GM23338 (cell line): ENCODE results near the gene DSG1. TPM values are rescaled to one million over a fixed set of nuclear protein-coding genes. Genes with fewer than 3 reads are reported as not detected.

Experiments
- ATAC-seq: fragments of 200-7000 bp; cut with Tn5 transposase; 3 replicates; pipeline ENCODE4 v1.9.1; 2020
- DNase-seq: peaks from one replicate; pipeline ENCODE4 v3.0.0-alpha.2; 2015; ENCODE audit warnings: low spot score
- H2AFZ ChIP-seq: fragments of 200-600 bp; sonication (generic); 2 replicates; pipeline ENCODE4 v1.8.0; 2016; ENCODE audit warnings: antibody characterized with exemption, mild to moderate bottlenecking, moderate library complexity
- H3F3A ChIP-seq: fragments of 200-600 bp; sonication (generic); replicated peaks from 2 replicates; pipeline ENCODE4 v1.8.0; 2017; ENCODE audit warnings: antibody characterized with exemption, mixed run types, low read depth
- H3K27ac ChIP-seq: fragments of 200-600 bp; sonication (generic); 2 replicates; pipeline ENCODE4 v1.6.1; 2016; ENCODE audit warnings: low read depth
- H3K27me3 ChIP-seq: fragments of 200-600 bp; sonication (generic); 2 replicates; pipeline ENCODE4 v1.8.0; 2016; ENCODE audit warnings: mild to moderate bottlenecking, mixed run types, moderate library complexity; ENCODE audit not compliant: insufficient read depth
- H3K36me3 ChIP-seq: fragments of 200-600 bp; sonication (generic); 2 replicates; pipeline ENCODE4 v1.8.0; 2016; ENCODE audit warnings: mild to moderate bottlenecking; ENCODE audit not compliant: insufficient read depth
- H3K4me1 ChIP-seq: fragments of 200-600 bp; sonication (generic); 2 replicates; pipeline ENCODE4 v1.8.0; 2016; ENCODE audit warnings: mild to moderate bottlenecking, moderate library complexity; ENCODE audit not compliant: insufficient read depth
- H3K4me2 ChIP-seq: fragments of 200-600 bp; sonication (generic); 2 replicates; pipeline ENCODE4 v1.7.1; 2017; ENCODE audit warnings: mixed run types
- H3K4me3 ChIP-seq: fragments of 200-600 bp; sonication (generic); 2 replicates; pipeline ENCODE4 v1.6.1; 2016; ENCODE audit warnings: mixed run types
- H3K79me2 ChIP-seq: fragments of 200-600 bp; sonication (generic); replicated peaks from 2 replicates; pipeline ENCODE4 v1.8.0; 2017; ENCODE audit warnings: mild to moderate bottlenecking; ENCODE audit not compliant: insufficient read depth
- H3K9me2 ChIP-seq: fragments of 200-600 bp; sonication (generic); 2 replicates; pipeline ENCODE4 v1.8.0; 2017; ENCODE audit not compliant: insufficient read depth
- H4K20me1 ChIP-seq: fragments of 200-600 bp; sonication (generic); replicated peaks from 2 replicates; pipeline ENCODE4 v1.8.0; 2017; ENCODE audit warnings: mild to moderate bottlenecking; ENCODE audit not compliant: insufficient read depth
- H3K27ac Mint-ChIP-seq: 2 replicates; pipeline ENCODE4 v1.8.0; 2020; ENCODE audit warnings: inconsistent platforms, mild to moderate bottlenecking, moderate library complexity, mixed read lengths
- H3K27me3 Mint-ChIP-seq: 3 replicates; pipeline ENCODE4 v1.8.0; 2022; ENCODE audit warnings: low read depth, mild to moderate bottlenecking, moderate library complexity, mixed read lengths, inconsistent platforms; ENCODE audit not compliant: insufficient read depth, poor library complexity
- H3K36me3 Mint-ChIP-seq: 3 replicates; pipeline ENCODE4 v1.8.0; 2021; ENCODE audit warnings: low read depth, mild to moderate bottlenecking, inconsistent platforms, moderate library complexity, mixed read lengths
- H3K4me1 Mint-ChIP-seq: 3 replicates; pipeline ENCODE4 v1.8.0; 2020; ENCODE audit warnings: mild to moderate bottlenecking, inconsistent platforms, mixed read lengths
- H3K4me3 Mint-ChIP-seq: 3 replicates; pipeline ENCODE4 v1.8.0; 2021; ENCODE audit warnings: moderate library complexity, mild to moderate bottlenecking, inconsistent platforms, mixed read lengths
- H3K9me3 Mint-ChIP-seq: 3 replicates; pipeline ENCODE4 v1.8.0; 2020; ENCODE audit warnings: moderate library complexity, mild to moderate bottlenecking, inconsistent platforms, mixed read lengths
- CREB1 ChIP-seq: fragments of 250-450 bp; sonication (Bioruptor Pico); IDR thresholded peaks from 2 replicates; pipeline ENCODE4 v1.5.0; 2020; ENCODE audit warnings: low read depth, mild to moderate bottlenecking, moderate library complexity
- EZH2 ChIP-seq: fragments of 200-600 bp; sonication (generic); IDR thresholded peaks from one replicate; pipeline ENCODE4 v1.8.0; 2017; ENCODE audit warnings: antibody characterized with exemption, mild to moderate bottlenecking, low read depth; ENCODE audit not compliant: unreplicated experiment
- EZH2phosphoT487 ChIP-seq: fragments of 200-600 bp; sonication (generic); IDR thresholded peaks from one replicate; pipeline ENCODE4 v1.8.1; 2018; ENCODE audit warnings: antibody characterized with exemption; ENCODE audit not compliant: unreplicated experiment
- JUNB ChIP-seq: IDR thresholded peaks from one replicate; pipeline ENCODE4 v1.6.1; 2016; ENCODE audit warnings: antibody characterized with exemption; ENCODE audit not compliant: unreplicated experiment
- NANOG ChIP-seq: IDR thresholded peaks from 2 replicates; pipeline ENCODE4 v1.6.1; 2016; ENCODE audit warnings: antibody characterized with exemption, borderline replicate concordance
- POLR2AphosphoS5 ChIP-seq: IDR thresholded peaks from 2 replicates; pipeline ENCODE4 v1.6.1; 2016; ENCODE audit warnings: antibody characterized with exemption, low read depth
- STAT1 ChIP-seq: IDR thresholded peaks from one replicate; pipeline ENCODE4 v1.6.1; 2016; ENCODE audit warnings: antibody characterized with exemption; ENCODE audit not compliant: unreplicated experiment
- ZNF114 ChIP-seq: fragments of 250-450 bp; sonication (Bioruptor Pico); IDR thresholded peaks from 2 replicates; pipeline ENCODE4 v1.5.0; 2020; ENCODE audit warnings: mild to moderate bottlenecking, moderate library complexity
- ZNF331 ChIP-seq: fragments of 250-450 bp; sonication (Bioruptor Pico); IDR thresholded peaks from 2 replicates; pipeline ENCODE4 v1.5.0; 2020; ENCODE audit warnings: low read depth, mild to moderate bottlenecking, moderate library complexity
- polyA plus RNA-seq: library from polyadenylated mRNA; unstranded; fragments of >200 nt; fragmentation: Nextera tagmentation; extraction: Ambion mirVana; gene quantifications from 2 replicates; pipeline ENCODE4 v1.2.1, GENCODE V29; 2016
- total RNA-seq: library from RNA; depleted of rRNA; stranded (reverse); fragments of >200 nt; shearing (Covaris generic); gene quantifications from 2 replicates; pipeline ENCODE4 v1.2.3, GENCODE V29; 2014
- TF ChIP-seq, protein P1 (sequence below), 2 experiments: fragments of 200-600 bp in 1 of 2; sonication (generic) in 1 of 2; conservative IDR thresholded peaks; 2 replicates each; pipeline versions ENCODE4 v1.5.1 to v1.6.1; 2016 to 2017; ENCODE audit warnings: antibody characterized with exemption in 2 of 2, low read depth in 2 of 2, mild to moderate bottlenecking in 2 of 2, moderate library complexity in 1 of 2
- TF ChIP-seq, protein P2 (sequence below): IDR thresholded peaks from one replicate; pipeline ENCODE4 v1.6.1; 2018; ENCODE audit warnings: antibody characterized with exemption; ENCODE audit not compliant: unreplicated experiment
- TF ChIP-seq, protein P3 (sequence below): IDR thresholded peaks from 2 replicates; pipeline ENCODE4 v1.6.1; 2016; ENCODE audit warnings: antibody characterized with exemption
- TF ChIP-seq, protein P4 (sequence below): fragments of 250-450 bp; sonication (Bioruptor Pico); IDR thresholded peaks from 2 replicates; pipeline ENCODE4 v1.5.0; 2020; ENCODE audit warnings: mild to moderate bottlenecking, moderate library complexity

Gene DSG1
- total and polyA plus RNA-seq, 2 experiments from 2014 or later, result not detected

DNA sequence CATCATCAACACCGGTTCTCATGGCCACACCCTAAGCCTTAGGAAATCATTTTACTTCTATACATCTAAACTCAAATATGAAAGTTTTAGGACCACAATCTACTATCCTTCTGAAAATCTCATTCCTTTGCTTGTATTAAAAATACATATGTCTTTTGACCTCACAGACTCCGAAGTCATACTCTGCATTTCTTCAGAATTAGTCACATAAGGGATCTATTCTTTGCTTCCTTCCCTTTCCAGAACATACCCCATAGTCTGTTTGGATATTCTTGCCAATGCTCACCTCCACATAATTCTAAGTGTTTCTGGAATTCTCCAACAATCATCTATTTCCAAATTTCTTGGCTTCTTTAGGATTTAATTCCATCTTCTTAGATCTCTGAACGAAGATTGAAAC, 14.2 kb upstream of the DSG1 start:
- no peaks in the 10 kb centered on the region for H3K27me3 Mint-ChIP-seq
- Histone ChIP-seq H3K4me3 (no peak overlapping the region), H3K9me2 (no peaks in the 10 kb centered on the region), H3K27me3 (no peaks in the 10 kb centered on the region), H3F3A (0 out of 2 replicates have a peak, but pooled peaks cover 5% of the 10 kb centered on the region), H3K36me3 (no peaks in the 10 kb centered on the region), H3K27ac (no peak overlapping the region), H4K20me1 (no peaks in the 10 kb centered on the region), H3K79me2 (no peaks in the 10 kb centered on the region), H2AFZ (no peak overlapping the region), H3K4me1 (peaks cover 13% of the 10 kb centered on the region), H3K4me2 (no peak overlapping the region)
- no peak for ATAC-seq
- H3K27ac Mint-ChIP-seq, result no peak overlapping the region
- DNase-seq, result no peak
- H3K9me3 Mint-ChIP-seq, result no peaks in the 10 kb centered on the region; the same call in 2 of the 3 replicates
- no peak overlapping the region for H3K4me3 Mint-ChIP-seq
- no peaks in the 10 kb centered on the region for H3K36me3 Mint-ChIP-seq
- H3K4me1 Mint-ChIP-seq, result peaks cover 22% of the 10 kb centered on the region
- TF ChIP-seq ZNF331 (CRISPR knock-in tag) (no peak), ZNF114 (CRISPR knock-in tag) (no peak), JUNB (no peak), EZH2 (no peak), CREB1 (no peak), STAT1 (no peak), POLR2AphosphoS5 (no peak), NANOG (no peak), EZH2phosphoT487 (no peak)
- TF ChIP-seq, protein P1, sequence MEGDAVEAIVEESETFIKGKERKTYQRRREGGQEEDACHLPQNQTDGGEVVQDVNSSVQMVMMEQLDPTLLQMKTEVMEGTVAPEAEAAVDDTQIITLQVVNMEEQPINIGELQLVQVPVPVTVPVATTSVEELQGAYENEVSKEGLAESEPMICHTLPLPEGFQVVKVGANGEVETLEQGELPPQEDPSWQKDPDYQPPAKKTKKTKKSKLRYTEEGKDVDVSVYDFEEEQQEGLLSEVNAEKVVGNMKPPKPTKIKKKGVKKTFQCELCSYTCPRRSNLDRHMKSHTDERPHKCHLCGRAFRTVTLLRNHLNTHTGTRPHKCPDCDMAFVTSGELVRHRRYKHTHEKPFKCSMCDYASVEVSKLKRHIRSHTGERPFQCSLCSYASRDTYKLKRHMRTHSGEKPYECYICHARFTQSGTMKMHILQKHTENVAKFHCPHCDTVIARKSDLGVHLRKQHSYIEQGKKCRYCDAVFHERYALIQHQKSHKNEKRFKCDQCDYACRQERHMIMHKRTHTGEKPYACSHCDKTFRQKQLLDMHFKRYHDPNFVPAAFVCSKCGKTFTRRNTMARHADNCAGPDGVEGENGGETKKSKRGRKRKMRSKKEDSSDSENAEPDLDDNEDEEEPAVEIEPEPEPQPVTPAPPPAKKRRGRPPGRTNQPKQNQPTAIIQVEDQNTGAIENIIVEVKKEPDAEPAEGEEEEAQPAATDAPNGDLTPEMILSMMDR (conservative IDR thresholded peaks at IDR 0.05; ENCODE audit: low read depth in 2 of 2), result no peak
- TF ChIP-seq, protein P2, sequence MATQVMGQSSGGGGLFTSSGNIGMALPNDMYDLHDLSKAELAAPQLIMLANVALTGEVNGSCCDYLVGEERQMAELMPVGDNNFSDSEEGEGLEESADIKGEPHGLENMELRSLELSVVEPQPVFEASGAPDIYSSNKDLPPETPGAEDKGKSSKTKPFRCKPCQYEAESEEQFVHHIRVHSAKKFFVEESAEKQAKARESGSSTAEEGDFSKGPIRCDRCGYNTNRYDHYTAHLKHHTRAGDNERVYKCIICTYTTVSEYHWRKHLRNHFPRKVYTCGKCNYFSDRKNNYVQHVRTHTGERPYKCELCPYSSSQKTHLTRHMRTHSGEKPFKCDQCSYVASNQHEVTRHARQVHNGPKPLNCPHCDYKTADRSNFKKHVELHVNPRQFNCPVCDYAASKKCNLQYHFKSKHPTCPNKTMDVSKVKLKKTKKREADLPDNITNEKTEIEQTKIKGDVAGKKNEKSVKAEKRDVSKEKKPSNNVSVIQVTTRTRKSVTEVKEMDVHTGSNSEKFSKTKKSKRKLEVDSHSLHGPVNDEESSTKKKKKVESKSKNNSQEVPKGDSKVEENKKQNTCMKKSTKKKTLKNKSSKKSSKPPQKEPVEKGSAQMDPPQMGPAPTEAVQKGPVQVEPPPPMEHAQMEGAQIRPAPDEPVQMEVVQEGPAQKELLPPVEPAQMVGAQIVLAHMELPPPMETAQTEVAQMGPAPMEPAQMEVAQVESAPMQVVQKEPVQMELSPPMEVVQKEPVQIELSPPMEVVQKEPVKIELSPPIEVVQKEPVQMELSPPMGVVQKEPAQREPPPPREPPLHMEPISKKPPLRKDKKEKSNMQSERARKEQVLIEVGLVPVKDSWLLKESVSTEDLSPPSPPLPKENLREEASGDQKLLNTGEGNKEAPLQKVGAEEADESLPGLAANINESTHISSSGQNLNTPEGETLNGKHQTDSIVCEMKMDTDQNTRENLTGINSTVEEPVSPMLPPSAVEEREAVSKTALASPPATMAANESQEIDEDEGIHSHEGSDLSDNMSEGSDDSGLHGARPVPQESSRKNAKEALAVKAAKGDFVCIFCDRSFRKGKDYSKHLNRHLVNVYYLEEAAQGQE, result no peak
- TF ChIP-seq, protein P3, sequence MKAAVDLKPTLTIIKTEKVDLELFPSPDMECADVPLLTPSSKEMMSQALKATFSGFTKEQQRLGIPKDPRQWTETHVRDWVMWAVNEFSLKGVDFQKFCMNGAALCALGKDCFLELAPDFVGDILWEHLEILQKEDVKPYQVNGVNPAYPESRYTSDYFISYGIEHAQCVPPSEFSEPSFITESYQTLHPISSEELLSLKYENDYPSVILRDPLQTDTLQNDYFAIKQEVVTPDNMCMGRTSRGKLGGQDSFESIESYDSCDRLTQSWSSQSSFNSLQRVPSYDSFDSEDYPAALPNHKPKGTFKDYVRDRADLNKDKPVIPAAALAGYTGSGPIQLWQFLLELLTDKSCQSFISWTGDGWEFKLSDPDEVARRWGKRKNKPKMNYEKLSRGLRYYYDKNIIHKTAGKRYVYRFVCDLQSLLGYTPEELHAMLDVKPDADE, result no peak
- TF ChIP-seq, protein P4, sequence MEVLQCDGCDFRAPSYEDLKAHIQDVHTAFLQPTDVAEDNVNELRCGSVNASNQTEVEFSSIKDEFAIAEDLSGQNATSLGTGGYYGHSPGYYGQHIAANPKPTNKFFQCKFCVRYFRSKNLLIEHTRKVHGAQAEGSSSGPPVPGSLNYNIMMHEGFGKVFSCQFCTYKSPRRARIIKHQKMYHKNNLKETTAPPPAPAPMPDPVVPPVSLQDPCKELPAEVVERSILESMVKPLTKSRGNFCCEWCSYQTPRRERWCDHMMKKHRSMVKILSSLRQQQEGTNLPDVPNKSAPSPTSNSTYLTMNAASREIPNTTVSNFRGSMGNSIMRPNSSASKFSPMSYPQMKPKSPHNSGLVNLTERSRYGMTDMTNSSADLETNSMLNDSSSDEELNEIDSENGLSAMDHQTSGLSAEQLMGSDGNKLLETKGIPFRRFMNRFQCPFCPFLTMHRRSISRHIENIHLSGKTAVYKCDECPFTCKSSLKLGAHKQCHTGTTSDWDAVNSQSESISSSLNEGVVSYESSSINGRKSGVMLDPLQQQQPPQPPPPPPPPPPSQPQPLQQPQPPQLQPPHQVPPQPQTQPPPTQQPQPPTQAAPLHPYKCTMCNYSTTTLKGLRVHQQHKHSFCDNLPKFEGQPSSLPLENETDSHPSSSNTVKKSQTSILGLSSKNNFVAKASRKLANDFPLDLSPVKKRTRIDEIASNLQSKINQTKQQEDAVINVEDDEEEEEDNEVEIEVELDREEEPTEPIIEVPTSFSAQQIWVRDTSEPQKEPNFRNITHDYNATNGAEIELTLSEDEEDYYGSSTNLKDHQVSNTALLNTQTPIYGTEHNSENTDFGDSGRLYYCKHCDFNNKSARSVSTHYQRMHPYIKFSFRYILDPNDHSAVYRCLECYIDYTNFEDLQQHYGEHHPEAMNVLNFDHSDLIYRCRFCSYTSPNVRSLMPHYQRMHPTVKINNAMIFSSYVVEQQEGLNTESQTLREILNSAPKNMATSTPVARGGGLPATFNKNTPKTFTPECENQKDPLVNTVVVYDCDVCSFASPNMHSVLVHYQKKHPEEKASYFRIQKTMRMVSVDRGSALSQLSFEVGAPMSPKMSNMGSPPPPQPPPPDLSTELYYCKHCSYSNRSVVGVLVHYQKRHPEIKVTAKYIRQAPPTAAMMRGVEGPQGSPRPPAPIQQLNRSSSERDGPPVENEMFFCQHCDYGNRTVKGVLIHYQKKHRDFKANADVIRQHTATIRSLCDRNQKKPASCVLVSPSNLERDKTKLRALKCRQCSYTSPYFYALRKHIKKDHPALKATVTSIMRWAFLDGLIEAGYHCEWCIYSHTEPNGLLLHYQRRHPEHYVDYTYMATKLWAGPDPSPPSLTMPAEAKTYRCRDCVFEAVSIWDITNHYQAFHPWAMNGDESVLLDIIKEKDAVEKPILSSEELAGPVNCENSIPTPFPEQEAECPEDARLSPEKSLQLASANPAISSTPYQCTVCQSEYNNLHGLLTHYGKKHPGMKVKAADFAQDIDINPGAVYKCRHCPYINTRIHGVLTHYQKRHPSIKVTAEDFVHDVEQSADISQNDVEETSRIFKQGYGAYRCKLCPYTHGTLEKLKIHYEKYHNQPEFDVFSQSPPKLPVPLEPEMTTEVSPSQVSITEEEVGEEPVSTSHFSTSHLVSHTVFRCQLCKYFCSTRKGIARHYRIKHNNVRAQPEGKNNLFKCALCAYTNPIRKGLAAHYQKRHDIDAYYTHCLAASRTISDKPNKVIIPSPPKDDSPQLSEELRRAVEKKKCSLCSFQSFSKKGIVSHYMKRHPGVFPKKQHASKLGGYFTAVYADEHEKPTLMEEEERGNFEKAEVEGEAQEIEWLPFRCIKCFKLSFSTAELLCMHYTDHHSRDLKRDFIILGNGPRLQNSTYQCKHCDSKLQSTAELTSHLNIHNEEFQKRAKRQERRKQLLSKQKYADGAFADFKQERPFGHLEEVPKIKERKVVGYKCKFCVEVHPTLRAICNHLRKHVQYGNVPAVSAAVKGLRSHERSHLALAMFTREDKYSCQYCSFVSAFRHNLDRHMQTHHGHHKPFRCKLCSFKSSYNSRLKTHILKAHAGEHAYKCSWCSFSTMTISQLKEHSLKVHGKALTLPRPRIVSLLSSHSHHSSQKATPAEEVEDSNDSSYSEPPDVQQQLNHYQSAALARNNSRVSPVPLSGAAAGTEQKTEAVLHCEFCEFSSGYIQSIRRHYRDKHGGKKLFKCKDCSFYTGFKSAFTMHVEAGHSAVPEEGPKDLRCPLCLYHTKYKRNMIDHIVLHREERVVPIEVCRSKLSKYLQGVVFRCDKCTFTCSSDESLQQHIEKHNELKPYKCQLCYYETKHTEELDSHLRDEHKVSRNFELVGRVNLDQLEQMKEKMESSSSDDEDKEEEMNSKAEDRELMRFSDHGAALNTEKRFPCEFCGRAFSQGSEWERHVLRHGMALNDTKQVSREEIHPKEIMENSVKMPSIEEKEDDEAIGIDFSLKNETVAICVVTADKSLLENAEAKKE, result no peak
